PC-9 (cell line): ENCODE measurements around the gene EHBP1L1. TPM values are rescaled to one million over a fixed set of nuclear protein-coding genes. Genes with fewer than 3 reads are reported as not detected.
A peak's percentile ranks its signal among the peaks of the same experiment; 100 is the strongest.

Experiments used
- BruUV-seq: library from RNA; stranded (reverse); fragments of 400-500 nt; replicated peaks from 2 replicates; lab custom pipeline; 2021; lab: Mats Ljungman, UMichigan
- CTCF ChIA-PET: fragments of 300-600 bp; sonication (Branson Sonifier 250); formaldehyde crosslinking; loops from one replicate; lab custom pipeline; 2022; ENCODE audit warnings: antibody characterized with exemption; lab: Charles Lee
- POLR2A ChIA-PET: fragments of 300-600 bp; sonication (Branson Sonifier 250); formaldehyde crosslinking; loops from one replicate; lab custom pipeline; 2022; ENCODE audit warnings: antibody characterized with exemption; ENCODE audit not compliant: unreplicated experiment; lab: Charles Lee
- DNase-seq, 2 experiments: peaks; one replicate each; pipeline versions ENCODE4 v3.0.0 to v3.0.0-alpha.2; 2015 to 2022; ENCODE audit warnings: mixed read lengths in 1 of 2
- H2AFZ ChIP-seq: fragments of 200-600 bp; sonication (generic); 2 replicates; pipeline ENCODE4 v1.8.1; 2017; ENCODE audit warnings: antibody characterized with exemption
- H3F3A ChIP-seq: fragments of 200-600 bp; sonication (generic); 2 replicates; pipeline ENCODE4 v1.8.1; 2017; ENCODE audit warnings: antibody characterized with exemption, mild to moderate bottlenecking, low read depth; ENCODE audit not compliant: insufficient read depth
- H3K27ac ChIP-seq: fragments of 200-600 bp; sonication (generic); 2 replicates; pipeline ENCODE4 v1.6.1; 2016; ENCODE audit warnings: mixed run types
- H3K27me3 ChIP-seq: fragments of 200-600 bp; sonication (generic); 2 replicates; pipeline ENCODE4 v1.6.1; 2016; ENCODE audit warnings: low read depth, mixed run types; ENCODE audit not compliant: insufficient read depth
- H3K36me3 ChIP-seq: fragments of 200-600 bp; sonication (generic); 2 replicates; pipeline ENCODE4 v1.6.1; 2016; ENCODE audit warnings: low read depth, mixed run types
- H3K4me1 ChIP-seq: fragments of 200-600 bp; sonication (generic); replicated peaks from 2 replicates; pipeline ENCODE4 v1.6.1; 2016; ENCODE audit warnings: mixed run types; ENCODE audit not compliant: insufficient read depth
- H3K4me2 ChIP-seq: fragments of 200-600 bp; sonication (generic); 2 replicates; pipeline ENCODE4 v1.6.1; 2017; ENCODE audit warnings: mixed run types
- H3K4me3 ChIP-seq: fragments of 200-600 bp; sonication (generic); 2 replicates; pipeline ENCODE4 v1.6.1; 2016; ENCODE audit warnings: mixed run types
- H3K79me2 ChIP-seq: fragments of 200-600 bp; sonication (generic); 2 replicates; pipeline ENCODE4 v1.6.1; 2017; ENCODE audit warnings: low read depth, mixed run types
- H3K9me2 ChIP-seq: fragments of 200-600 bp; sonication (generic); 2 replicates; pipeline ENCODE4 v1.8.1; 2017; ENCODE audit warnings: mild to moderate bottlenecking; ENCODE audit not compliant: insufficient read depth
- H3K9me3 ChIP-seq: fragments of 200-600 bp; sonication (generic); 2 replicates; pipeline ENCODE4 v1.8.1; 2016; ENCODE audit warnings: low read depth; ENCODE audit not compliant: insufficient read depth
- H4K20me1 ChIP-seq: fragments of 200-600 bp; sonication (generic); 2 replicates; pipeline ENCODE4 v1.8.1; 2017; ENCODE audit not compliant: insufficient read depth
- EZH2 ChIP-seq: fragments of 200-600 bp; sonication (generic); IDR thresholded peaks from 2 replicates; pipeline ENCODE4 v1.8.0; 2017; ENCODE audit warnings: antibody characterized with exemption, low read depth
- intact Hi-C: fragments of 100-400 bp; cut with micrococcal nuclease; formaldehyde crosslinking; loops from one replicate; pipeline ENCODE4 v1.10.0; 2022; ENCODE audit not compliant: unreplicated experiment
- total RNA-seq: library from RNA; stranded (reverse); gene quantifications from 2 replicates; pipeline ENCODE4 v1.2.3, GENCODE V29; 2021
- TF ChIP-seq, protein P1 (sequence below): fragments of 200-600 bp; sonication (generic); conservative IDR thresholded peaks from 2 replicates; pipeline ENCODE4 v1.6.1; 2017; ENCODE audit warnings: mixed run types, antibody characterized with exemption, mild to moderate bottlenecking, moderate library complexity

The EHBP1L1 gene
- total RNA-seq, 1 experiment from 2014 or later = 123 TPM

DNA sequence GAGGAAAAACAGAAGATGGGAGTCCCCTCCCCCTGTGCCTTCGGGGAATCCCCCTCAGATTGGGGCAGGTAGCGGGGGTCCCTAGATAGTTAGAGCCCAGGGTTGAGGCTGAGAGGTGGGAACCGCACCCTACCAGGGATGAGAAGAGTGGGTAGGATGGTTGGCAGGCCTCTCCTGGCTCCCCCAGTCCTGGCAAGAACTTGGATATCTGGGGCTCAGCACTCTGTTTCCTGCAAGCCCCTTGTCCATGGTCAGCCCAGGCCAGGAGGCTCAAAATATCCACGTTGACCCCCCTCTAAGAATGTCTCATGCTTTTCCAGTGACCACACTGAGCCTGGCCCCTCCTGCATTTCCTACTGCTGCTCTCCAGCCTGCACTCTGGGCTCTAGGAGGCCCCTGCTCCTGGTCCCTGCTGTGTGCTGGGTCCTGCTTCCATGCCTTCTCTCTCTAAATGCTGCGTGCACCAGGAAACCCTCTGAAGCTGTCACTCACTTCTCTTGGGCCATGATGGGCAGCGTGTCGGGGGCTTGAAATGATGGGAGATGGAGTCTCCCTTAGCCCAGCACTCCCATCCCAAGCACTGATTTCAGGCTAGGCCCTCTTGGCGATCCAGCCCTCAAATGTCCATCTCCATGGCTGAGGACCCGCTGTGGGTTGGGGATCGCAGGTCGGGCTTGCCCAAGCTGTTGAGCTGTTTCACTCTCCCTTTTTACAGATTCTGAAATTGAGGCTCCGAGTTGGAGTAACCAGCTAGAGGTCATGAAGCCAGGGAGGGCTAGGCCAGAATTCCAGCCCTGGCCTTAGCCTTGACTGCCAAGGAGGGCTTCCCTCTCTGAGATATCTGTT, 36.1 kb downstream of the EHBP1L1 start:
- Histone ChIP-seq H3K9me3 (no peaks in the 10 kb centered on the region), H2AFZ (no peak overlapping the region), H3K27me3 (no peaks in the 10 kb centered on the region), H3K9me2 (no peaks in the 10 kb centered on the region), H3K4me3 (no peak overlapping the region; the same call in 1 of the 2 replicates), H4K20me1 (peaks cover 15% of the 10 kb centered on the region), H3K4me1 (peaks cover 21% of the 10 kb centered on the region; the same call in 1 of the 2 replicates), H3K79me2 (peaks cover 54% of the 10 kb centered on the region), H3K4me2 (peak overlapping the region; percentile 80), H3K36me3 (no peaks in the 10 kb centered on the region), H3K27ac (no peak overlapping the region), H3F3A (peaks cover 21% of the 10 kb centered on the region)
- CTCF ChIA-PET = no interaction called here
- DNase-seq = no peak
- BruUV-seq = no TSS peak
- TF ChIP-seq, protein P1, sequence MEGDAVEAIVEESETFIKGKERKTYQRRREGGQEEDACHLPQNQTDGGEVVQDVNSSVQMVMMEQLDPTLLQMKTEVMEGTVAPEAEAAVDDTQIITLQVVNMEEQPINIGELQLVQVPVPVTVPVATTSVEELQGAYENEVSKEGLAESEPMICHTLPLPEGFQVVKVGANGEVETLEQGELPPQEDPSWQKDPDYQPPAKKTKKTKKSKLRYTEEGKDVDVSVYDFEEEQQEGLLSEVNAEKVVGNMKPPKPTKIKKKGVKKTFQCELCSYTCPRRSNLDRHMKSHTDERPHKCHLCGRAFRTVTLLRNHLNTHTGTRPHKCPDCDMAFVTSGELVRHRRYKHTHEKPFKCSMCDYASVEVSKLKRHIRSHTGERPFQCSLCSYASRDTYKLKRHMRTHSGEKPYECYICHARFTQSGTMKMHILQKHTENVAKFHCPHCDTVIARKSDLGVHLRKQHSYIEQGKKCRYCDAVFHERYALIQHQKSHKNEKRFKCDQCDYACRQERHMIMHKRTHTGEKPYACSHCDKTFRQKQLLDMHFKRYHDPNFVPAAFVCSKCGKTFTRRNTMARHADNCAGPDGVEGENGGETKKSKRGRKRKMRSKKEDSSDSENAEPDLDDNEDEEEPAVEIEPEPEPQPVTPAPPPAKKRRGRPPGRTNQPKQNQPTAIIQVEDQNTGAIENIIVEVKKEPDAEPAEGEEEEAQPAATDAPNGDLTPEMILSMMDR = no peak
- no peak for TF ChIP-seq EZH2
- POLR2A ChIA-PET = interaction anchor here (0.5 kb wide), 1 partner anchor 103 kb away, joined by 3 read pairs; no protein-coding TSS in a partner anchor
- intact Hi-C loops = no loop called here

DNA sequence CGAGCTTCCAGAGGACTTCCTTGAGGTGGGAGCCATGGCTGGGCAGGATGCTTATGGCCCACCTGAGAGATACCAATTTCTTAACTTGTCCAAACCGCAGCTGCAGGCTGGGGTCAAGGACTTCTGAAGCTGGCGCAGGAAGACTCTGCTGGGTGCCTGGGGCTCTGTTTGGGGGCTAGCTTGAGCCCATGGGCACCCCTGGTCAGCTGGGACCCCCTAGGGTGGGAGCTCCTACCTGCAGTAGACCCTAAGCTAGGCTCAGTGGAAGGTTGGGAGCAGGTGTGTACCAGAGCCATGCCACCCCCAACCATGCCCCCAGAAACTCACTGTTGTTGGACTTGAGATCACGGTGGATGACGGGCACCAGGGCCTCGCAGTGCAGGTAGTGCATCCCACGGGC, 36.8 kb downstream of the EHBP1L1 start:
- BruUV-seq = no TSS peak
- POLR2A ChIA-PET = interaction anchor here (0.5 to 0.6 kb wide), 2 partner anchors 29 to 103 kb away, joined by 3 to 10 read pairs; no protein-coding TSS in a partner anchor
- H3K36me3 ChIP-seq = peaks cover 1% of the 10 kb centered on the region
- H3K4me3 ChIP-seq = peak overlapping the region; percentile 76; the same call in 1 of the 2 replicates
- no peaks in the 10 kb centered on the region for H3K9me3 ChIP-seq
- no peak overlapping the region for H2AFZ ChIP-seq
- H3K9me2 ChIP-seq = no peaks in the 10 kb centered on the region
- peak overlapping the region; percentile 80 for H3K4me2 ChIP-seq
- H3F3A ChIP-seq = peaks cover 21% of the 10 kb centered on the region
- CTCF ChIA-PET = no interaction called here
- no peak for TF ChIP-seq EZH2
- TF ChIP-seq, protein P1 = no peak
- no peaks in the 10 kb centered on the region for H3K27me3 ChIP-seq
- intact Hi-C loops = no loop called here
- peaks cover 61% of the 10 kb centered on the region for H3K79me2 ChIP-seq
- H3K4me1 ChIP-seq = peaks cover 27% of the 10 kb centered on the region; the same call in 1 of the 2 replicates
- peaks cover 22% of the 10 kb centered on the region for H4K20me1 ChIP-seq
- no peak for DNase-seq
- no peak overlapping the region for H3K27ac ChIP-seq

DNA sequence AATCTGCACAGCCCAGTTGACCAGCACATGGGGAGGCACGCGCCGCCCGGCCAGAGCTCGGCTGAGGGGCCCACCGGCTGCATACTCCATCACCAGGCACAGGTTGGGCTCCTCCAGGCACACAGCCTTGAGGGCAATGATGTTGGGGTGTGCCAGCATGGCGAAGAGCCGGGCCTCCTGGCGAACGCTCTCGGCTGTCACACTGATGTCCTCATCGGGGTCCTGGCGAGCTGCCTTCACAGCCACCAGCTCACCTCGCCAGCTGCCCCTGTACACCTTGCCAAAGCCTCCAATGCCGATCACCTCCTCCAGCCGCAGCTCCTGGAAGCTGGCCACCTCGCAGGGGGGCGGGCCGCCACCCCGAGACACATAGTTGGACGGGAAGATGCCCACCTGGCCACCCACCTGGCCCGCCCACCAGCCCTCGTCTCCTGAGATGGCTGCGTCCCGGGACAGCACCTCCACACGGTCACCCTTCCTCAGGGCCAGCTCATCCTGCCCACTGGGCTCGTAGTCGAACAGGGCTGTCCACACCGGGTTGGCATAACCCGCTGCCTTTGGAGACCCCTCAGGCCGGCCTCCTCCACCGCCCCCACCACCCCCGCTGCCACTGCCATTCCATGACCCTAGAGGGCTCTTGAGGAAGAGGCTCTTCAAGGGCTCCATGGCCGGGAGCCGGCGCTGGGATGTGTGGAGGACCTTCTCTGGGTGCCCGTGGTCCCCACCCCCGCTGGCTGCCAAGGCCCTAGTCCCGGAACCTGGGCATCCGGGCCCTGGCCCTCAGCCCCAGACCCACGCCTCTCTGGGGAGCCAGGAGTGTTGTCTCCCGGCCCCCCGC, 37.5 kb downstream of the EHBP1L1 start:
- intact Hi-C loops = no loop called here
- POLR2A ChIA-PET = interaction anchor here (0.6 to 0.7 kb wide), 2 partner anchors 30 to 350 kb away, joined by 4 to 10 read pairs; no protein-coding TSS in a partner anchor
- peaks cover 27% of the 10 kb centered on the region; the same call in 1 of the 2 replicates for H3K4me1 ChIP-seq

More for the DNA sequence above, 37.5 kb downstream of the EHBP1L1 start:
- H3K27me3 ChIP-seq = no peaks in the 10 kb centered on the region
- peak overlapping the region; percentile 85 for H2AFZ ChIP-seq
- peaks cover 27% of the 10 kb centered on the region for H4K20me1 ChIP-seq
- peaks cover 67% of the 10 kb centered on the region for H3K79me2 ChIP-seq
- peak overlapping the region; percentile 80 for H3K4me2 ChIP-seq
- peak overlapping the region; percentile 76 for H3K4me3 ChIP-seq
- H3K9me2 ChIP-seq = no peaks in the 10 kb centered on the region
- BruUV-seq = no TSS peak
- H3K27ac ChIP-seq = peak overlapping the region; percentile 15; the same call in 1 of the 2 replicates
- H3K36me3 ChIP-seq = peaks cover 7% of the 10 kb centered on the region
- H3K9me3 ChIP-seq = no peaks in the 10 kb centered on the region
- CTCF ChIA-PET = interaction anchor here (0.6 kb wide), 1 partner anchor 88 kb away, joined by 15 read pairs; the partner anchor contains the start of gene SCYL1
- TF ChIP-seq, protein P1 = no peak
- no peak for TF ChIP-seq EZH2
- H3F3A ChIP-seq = peaks cover 21% of the 10 kb centered on the region
- DNase-seq = no peak
